SK-N-SH (cell line): Measurements from ENCODE around the gene SCAF11. TPM values are rescaled to one million over a fixed set of nuclear protein-coding genes. Genes with fewer than 3 reads are reported as not detected.

Experiments used
- CTCF ChIA-PET: fragments of 300-600, 350-600 bp; formaldehyde crosslinking; extraction: SDS; loops from one replicate; lab custom pipeline; 2021; lab: Yijun Ruan, JAX
- POLR2A ChIA-PET: fragments of 350-600 bp; sonication (Branson Sonifier 250); formaldehyde crosslinking; extraction: SDS; loops from one replicate; lab custom pipeline; 2020; ENCODE audit warnings: antibody characterized with exemption, inconsistent platforms; lab: Yijun Ruan, JAX
- DNase-seq: peaks from one replicate; pipeline ENCODE4 v3.0.0; 2012
- H2AFZ ChIP-seq: fragments of 200-600 bp; sonication (generic); 2 replicates; pipeline ENCODE4 v1.8.1; 2016; ENCODE audit warnings: antibody characterized with exemption, mild to moderate bottlenecking, low read depth
- H3F3A ChIP-seq: fragments of 200-600 bp; sonication (generic); replicated peaks from 2 replicates; pipeline ENCODE3; 2016; ENCODE audit warnings: antibody characterized with exemption, mild to moderate bottlenecking; ENCODE audit not compliant: insufficient read depth
- H3K27ac ChIP-seq, 2 experiments: fragments of 200-500 bp in 1 of 2; fragments of 200-600 bp in 1 of 2; sonication (Bioruptor generic) in 1 of 2; sonication (generic), shearing (Covaris generic) in 1 of 2; 2 replicates each; pipeline versions ENCODE4 v1.5.1 to v1.6.1; 2014 to 2016; ENCODE audit warnings: low read depth in 2 of 2, inconsistent platforms in 1 of 2, low read length in 1 of 2, mild to moderate bottlenecking in 1 of 2, mixed read lengths in 1 of 2
- H3K27me3 ChIP-seq: fragments of 200-600 bp; sonication (generic), shearing (Covaris generic); 2 replicates; pipeline ENCODE4 v1.6.1; 2016; ENCODE audit warnings: mixed run types; ENCODE audit not compliant: insufficient read depth
- H3K36me3 ChIP-seq, 2 experiments: fragments of 200-500 bp in 1 of 2; fragments of 200-600 bp in 1 of 2; sonication (Bioruptor generic) in 1 of 2; sonication (generic) in 1 of 2; replicated peaks in 1 of 2; 2 replicates each; pipeline versions ENCODE3 to v1.5.1; 2014 to 2016; ENCODE audit warnings: low read length in 1 of 2, mild to moderate bottlenecking in 1 of 2; ENCODE audit not compliant: insufficient read depth in 2 of 2, control insufficient read depth in 1 of 2
- H3K4me1 ChIP-seq, 2 experiments: fragments of 200-500 bp in 1 of 2; fragments of 200-600 bp in 1 of 2; sonication (Bioruptor generic) in 1 of 2; sonication (generic), shearing (Covaris generic) in 1 of 2; 2 replicates each; pipeline versions ENCODE4 v1.5.1 to v1.6.1; 2014 to 2016; ENCODE audit warnings: low read depth in 1 of 2, low read length in 1 of 2, mixed run types in 1 of 2; ENCODE audit not compliant: insufficient read depth in 2 of 2, control insufficient read depth in 1 of 2
- H3K4me2 ChIP-seq: fragments of 200-600 bp; sonication (generic), shearing (Covaris generic); 2 replicates; pipeline ENCODE4 v1.6.1; 2017; ENCODE audit warnings: mixed run types
- H3K4me3 ChIP-seq, 2 experiments: fragments of 200-500 bp in 1 of 2; fragments of 200-600 bp in 1 of 2; sonication (Bioruptor generic) in 1 of 2; sonication (generic), shearing (Covaris generic) in 1 of 2; 2 replicates each; pipeline versions ENCODE4 v1.5.1 to v1.8.1; 2014 to 2016; ENCODE audit warnings: low read depth in 2 of 2, inconsistent platforms in 1 of 2, low read length in 1 of 2, mild to moderate bottlenecking in 1 of 2, mixed read lengths in 1 of 2, moderate library complexity in 1 of 2
- H3K79me2 ChIP-seq: fragments of 200-600 bp; sonication (generic); 2 replicates; pipeline ENCODE4 v1.8.1; 2017; ENCODE audit warnings: mild to moderate bottlenecking; ENCODE audit not compliant: insufficient read depth
- H3K9ac ChIP-seq: fragments of 200-600 bp; sonication (generic); 2 replicates; pipeline ENCODE4 v1.6.1; 2017; ENCODE audit warnings: mixed run types
- H3K9me2 ChIP-seq: fragments of 200-600 bp; sonication (generic); 2 replicates; pipeline ENCODE4 v1.6.1; 2017; ENCODE audit warnings: mixed run types
- H3K9me3 ChIP-seq: fragments of 200-600 bp; sonication (generic); 2 replicates; pipeline ENCODE4 v1.6.1; 2017; ENCODE audit warnings: mixed run types, mild to moderate bottlenecking, moderate library complexity
- H4K20me1 ChIP-seq: fragments of 200-600 bp; sonication (generic); 2 replicates; pipeline ENCODE4 v1.6.1; 2017; ENCODE audit warnings: mild to moderate bottlenecking, mixed run types; ENCODE audit not compliant: insufficient read depth
- CHD2 ChIP-seq: fragments of 150-350 bp; IDR thresholded peaks from 2 replicates; pipeline ENCODE4 v1.6.1; 2018; ENCODE audit warnings: low read length; ENCODE audit not compliant: partially characterized antibody
- FOSL2 ChIP-seq: IDR thresholded peaks from 2 replicates; pipeline ENCODE4 v1.4.0; 2012; ENCODE audit warnings: low read depth, mild to moderate bottlenecking, moderate library complexity, borderline replicate concordance
- FOXJ3 ChIP-seq: sonication (generic); formaldehyde crosslinking; IDR thresholded peaks from 2 replicates; pipeline ENCODE4 v1.5.1; 2020; ENCODE audit warnings: mild to moderate bottlenecking, missing genetic modification reagents
- FOXM1 ChIP-seq: IDR thresholded peaks from 2 replicates; pipeline ENCODE4 v1.4.0; 2012; ENCODE audit warnings: low read depth, mild to moderate bottlenecking
- GABPA ChIP-seq: IDR thresholded peaks from 2 replicates; pipeline ENCODE4 v1.4.0; 2012; ENCODE audit warnings: low read depth, mild to moderate bottlenecking
- GATA2 ChIP-seq: sonication (generic); formaldehyde crosslinking; IDR thresholded peaks from 2 replicates; pipeline ENCODE4 v1.5.0; 2020; ENCODE audit warnings: mild to moderate bottlenecking, missing genetic modification reagents
- IRF3 ChIP-seq: fragments of 150-350 bp; IDR thresholded peaks from 2 replicates; pipeline ENCODE4 v1.6.1; 2016; ENCODE audit warnings: mild to moderate bottlenecking, low read depth, low read length
- MEF2A ChIP-seq: IDR thresholded peaks from 2 replicates; pipeline ENCODE4 v1.4.0; 2012; ENCODE audit warnings: low read depth, borderline replicate concordance
- MXI1 ChIP-seq: IDR thresholded peaks from 2 replicates; pipeline ENCODE4 v1.6.1; 2012; ENCODE audit warnings: mild to moderate bottlenecking, low read depth, low read length, improper control_type of control experiment
- NFIC ChIP-seq: IDR thresholded peaks from 2 replicates; pipeline ENCODE4 v1.4.0; 2012; ENCODE audit warnings: borderline replicate concordance
- POLR2AphosphoS5 ChIP-seq: IDR thresholded peaks from 2 replicates; pipeline ENCODE4 v1.6.1; 2012; ENCODE audit warnings: low read depth, low read length
- RAD21 ChIP-seq: IDR thresholded peaks from 2 replicates; pipeline ENCODE4 v1.6.1; 2012; ENCODE audit warnings: mild to moderate bottlenecking, low read length
- RCOR1 ChIP-seq: fragments of 150-350 bp; IDR thresholded peaks from 2 replicates; pipeline ENCODE4 v1.6.1; 2017; ENCODE audit warnings: antibody characterized with exemption, low read length
- REST ChIP-seq: IDR thresholded peaks from 2 replicates; pipeline ENCODE4 v1.6.1; 2012; ENCODE audit warnings: mild to moderate bottlenecking, low read depth, low read length, moderate library complexity
- RFX5 ChIP-seq: IDR thresholded peaks from 2 replicates; pipeline ENCODE4 v1.6.1; 2012; ENCODE audit warnings: mild to moderate bottlenecking, improper control_type of control experiment, low read length
- SIN3A ChIP-seq: IDR thresholded peaks from 2 replicates; pipeline ENCODE4 v1.6.1; 2012; ENCODE audit warnings: low read depth, mild to moderate bottlenecking, low read length, moderate library complexity, borderline replicate concordance
- TCF12 ChIP-seq: IDR thresholded peaks from 2 replicates; pipeline ENCODE4 v1.4.0; 2012
- USF1 ChIP-seq: IDR thresholded peaks from 2 replicates; pipeline ENCODE4 v1.4.0; 2012; ENCODE audit warnings: low read depth, borderline replicate concordance
- USF2 ChIP-seq: fragments of 150-350 bp; IDR thresholded peaks from 2 replicates; pipeline ENCODE4 v1.6.1; 2017; ENCODE audit warnings: antibody characterized with exemption, low read length, low read depth, borderline replicate concordance
- WGBS: methylation state at CpG from one replicate; pipeline ENCODE4 v1.1.6; 2017; ENCODE audit warnings: low lambda C conversion rate; 5-methylcytosine and 5-hydroxymethylcytosine counted together
- polyA plus RNA-seq, 3 experiments: library from polyadenylated mRNA; depleted of rRNA; stranded (reverse); fragments of >200 nt; gene quantifications; 2 replicates each; pipeline ENCODE4 v1.2.3, GENCODE V29; 2012

SCAF11 gene
- polyA plus RNA-seq, 1 of the 3 experiments (the other 2 are of a cell fraction): 26.1 TPM

- no peaks in the 10 kb centered on the region for H3K27me3 ChIP-seq
- TF ChIP-seq POLR2AphosphoS5: no peak
- no peak for TF ChIP-seq TCF12
- TF ChIP-seq FOXM1: no peak
- no peak for TF ChIP-seq FOSL2
- H3K4me2 ChIP-seq: no peak overlapping the region
- H3K36me3 ChIP-seq: peaks cover 26 to 36% of the 10 kb centered on the region in 2 experiments
- no peaks in the 10 kb centered on the region for H3F3A ChIP-seq
- H4K20me1 ChIP-seq: no peaks in the 10 kb centered on the region
- H3K9ac ChIP-seq: no peak overlapping the region
- no peak overlapping the region for H2AFZ ChIP-seq
- peaks cover 0 to 3% of the 10 kb centered on the region in 2 experiments; a peak in 2 of 4 replicates for H3K4me1 ChIP-seq
- DNase-seq: no peak
- CTCF ChIA-PET: no interaction called here
- no peaks in the 10 kb centered on the region for H3K9me2 ChIP-seq
- WGBS: 89% methylated on average over 2 of the region's 2 CpGs
- no peak overlapping the region for H3K4me3 ChIP-seq
- POLR2A ChIA-PET: no interaction called here
- no peak overlapping the region for H3K27ac ChIP-seq
- no peaks in the 10 kb centered on the region; the same call in 1 of the 2 replicates for H3K79me2 ChIP-seq
- H3K9me3 ChIP-seq: no peaks in the 10 kb centered on the region
Measured at GRCh38 chr12:45880533-45880932, 109.8 kb downstream of the SCAF11 start.

GRCh38 chr12:45879363-45879895 lies 110.9 kb downstream of the SCAF11 start:
- Histone ChIP-seq H3K9me2 (no peaks in the 10 kb centered on the region), H3K9ac (no peak overlapping the region), H3K4me3 (no peak overlapping the region; a peak in 1 of 4 replicates), H3K4me1 (peaks cover 0 to 3% of the 10 kb centered on the region in 2 experiments; a peak in 2 of 4 replicates), H3K27ac (no peak overlapping the region), H3K27me3 (no peaks in the 10 kb centered on the region), H3K79me2 (no peaks in the 10 kb centered on the region; the same call in 1 of the 2 replicates), H3F3A (no peaks in the 10 kb centered on the region), H3K36me3 (peaks cover 24 to 37% of the 10 kb centered on the region in 2 experiments), H3K4me2 (no peak overlapping the region), H2AFZ (no peak overlapping the region), H4K20me1 (no peaks in the 10 kb centered on the region), H3K9me3 (no peaks in the 10 kb centered on the region)
- CTCF ChIA-PET: no interaction called here
- DNase-seq: no peak
- POLR2A ChIA-PET: no interaction called here
- no peak for TF ChIP-seq NFIC
- no peak for TF ChIP-seq GATA2 (CRISPR knock-in tag)
- no peak for TF ChIP-seq RCOR1
- no peak for TF ChIP-seq RAD21
- TF ChIP-seq CHD2: no peak
- no peak for TF ChIP-seq POLR2AphosphoS5
- no peak for TF ChIP-seq MEF2A
- TF ChIP-seq IRF3: no peak
- TF ChIP-seq MXI1: no peak
- TF ChIP-seq SIN3A: no peak
- TF ChIP-seq RFX5: no peak
- TF ChIP-seq REST: no peak
- no peak for TF ChIP-seq USF2
- no peak for TF ChIP-seq USF1
- TF ChIP-seq GABPA: no peak
- TF ChIP-seq FOXJ3 (CRISPR knock-in tag): no peak
- WGBS: 88% methylated on average over 1 of the region's 2 CpGs
